SKM-1 treated with dmso at 0.1 percent for 144 hours (cell line): ENCODE measurements around the gene USP22.
A peak's percentile ranks its signal among the peaks of the same experiment; 100 is the strongest.

Experiments
- DNase-seq: peaks from one replicate; lab custom pipeline; 2025; ENCODE audit not compliant: unreplicated experiment; lab: John Stamatoyannopoulos, UW

The USP22 gene

DNA sequence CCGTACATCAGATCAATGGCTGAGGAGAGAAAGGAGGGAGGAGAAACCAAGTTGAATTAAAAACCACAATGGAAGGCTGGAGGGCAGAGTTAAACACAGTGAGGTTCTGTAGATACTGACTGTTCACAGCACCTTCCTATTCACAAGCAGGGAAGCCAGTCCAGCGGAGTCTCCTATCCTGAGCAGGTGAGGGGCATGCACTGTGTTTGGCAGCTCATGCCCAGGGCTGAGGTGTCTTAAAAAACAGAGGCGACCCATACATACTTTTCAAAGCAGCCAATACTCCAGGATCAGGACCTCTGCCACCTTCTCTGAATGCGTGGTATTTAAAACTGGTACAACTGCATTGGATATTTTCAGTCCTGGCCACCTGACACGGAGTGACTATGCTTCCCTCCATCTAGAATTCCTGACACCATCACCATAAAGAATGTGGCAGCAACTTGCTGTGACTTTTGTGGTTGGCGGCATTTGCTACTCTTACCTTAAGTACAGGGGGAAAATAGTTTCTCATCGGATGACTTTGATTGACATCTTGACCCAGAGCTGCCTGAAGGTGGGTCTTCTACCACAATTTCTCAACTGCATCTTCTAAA lies 21.5 kb downstream of the USP22 start:
- no peak for DNase-seq

DNA sequence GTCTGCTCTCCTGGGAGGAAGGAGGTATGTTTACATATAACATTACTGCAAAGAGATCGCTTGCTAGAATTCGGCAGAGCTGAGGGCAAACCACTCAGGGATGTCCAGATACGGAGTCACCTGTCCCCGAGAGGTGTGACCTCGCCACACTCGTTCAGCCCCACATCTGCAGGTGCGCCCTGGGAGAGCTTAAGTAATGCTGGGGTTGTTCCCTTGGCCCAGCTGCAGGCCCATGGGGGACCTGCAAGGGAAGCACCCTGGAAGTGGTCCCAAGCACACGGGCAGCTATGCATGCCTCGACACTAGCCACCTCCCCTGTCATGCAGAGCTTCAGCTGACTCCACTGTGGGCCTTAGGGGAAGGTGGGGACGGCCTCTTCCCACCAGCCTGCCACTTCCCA lies 22.2 kb downstream of the USP22 start:
- no peak for DNase-seq

DNA sequence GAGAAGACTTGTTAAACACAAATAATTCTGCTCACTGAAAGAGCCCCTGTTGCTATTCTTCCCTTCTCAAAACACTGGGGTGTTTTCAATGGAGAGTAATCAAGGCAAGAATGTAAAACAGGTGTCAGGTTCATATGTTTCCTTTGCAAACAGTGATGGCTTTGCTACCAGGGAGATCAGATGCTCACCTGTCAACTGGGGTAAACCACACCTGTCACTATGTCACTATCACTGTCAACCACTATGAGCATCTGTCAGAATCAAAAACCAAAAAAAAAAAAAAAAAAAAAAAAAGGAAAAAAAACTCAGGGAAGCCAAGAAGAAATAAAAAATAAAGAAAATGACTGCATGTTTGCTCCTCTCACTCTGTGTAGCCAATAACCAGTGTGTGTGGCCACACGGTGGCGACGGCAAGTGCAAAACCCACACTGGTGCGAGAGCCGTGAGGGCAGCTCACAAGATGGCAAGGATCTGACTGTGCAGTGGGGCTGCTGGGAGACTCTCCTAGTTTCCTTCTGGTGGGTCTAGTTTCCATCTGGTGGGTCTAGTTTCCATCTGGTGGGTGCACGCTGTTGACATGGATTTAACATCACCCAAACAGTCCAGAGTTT lies 22.7 kb downstream of the USP22 start:
- DNase-seq = peak; percentile 4

DNA sequence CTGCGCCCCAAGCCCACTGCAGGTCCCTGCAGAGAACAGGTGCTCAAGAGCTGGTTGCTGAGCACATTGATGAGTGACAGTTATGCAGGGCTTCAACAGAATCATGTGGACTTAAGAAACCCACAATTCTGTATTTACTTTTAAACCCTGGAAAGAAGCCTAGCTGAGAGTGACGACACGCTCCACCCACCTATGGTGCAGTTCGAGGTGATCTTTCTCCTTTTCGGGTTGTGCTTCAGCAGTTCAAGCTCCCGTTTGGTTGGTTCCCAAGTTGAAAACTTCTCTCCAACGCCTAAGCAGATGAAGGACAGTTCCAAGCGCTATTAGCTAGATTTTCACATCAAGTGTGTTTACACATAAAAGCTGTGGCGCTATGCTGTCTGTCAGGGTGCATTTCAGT lies 23.9 kb downstream of the USP22 start:
- DNase-seq = no peak

DNA sequence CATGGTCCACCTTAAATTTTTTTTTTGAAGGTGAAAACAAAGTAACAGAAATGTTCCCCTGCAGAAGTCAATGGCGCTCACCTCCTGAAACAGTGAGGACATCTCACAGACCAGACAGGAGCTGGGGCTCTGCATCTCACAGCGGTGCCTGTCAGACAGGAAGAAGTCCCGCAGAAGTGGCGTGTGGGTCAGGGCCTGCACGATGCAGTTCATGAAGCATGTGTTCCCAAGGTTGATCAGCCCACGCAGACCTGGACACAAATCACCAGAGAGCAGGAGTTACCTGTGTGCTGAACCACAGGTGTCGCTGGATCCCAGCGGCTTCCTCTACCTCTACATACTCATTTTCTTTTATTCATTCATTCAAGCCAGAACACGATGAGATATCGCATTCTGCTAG lies 24.9 kb downstream of the USP22 start:
- DNase-seq = no peak

DNA sequence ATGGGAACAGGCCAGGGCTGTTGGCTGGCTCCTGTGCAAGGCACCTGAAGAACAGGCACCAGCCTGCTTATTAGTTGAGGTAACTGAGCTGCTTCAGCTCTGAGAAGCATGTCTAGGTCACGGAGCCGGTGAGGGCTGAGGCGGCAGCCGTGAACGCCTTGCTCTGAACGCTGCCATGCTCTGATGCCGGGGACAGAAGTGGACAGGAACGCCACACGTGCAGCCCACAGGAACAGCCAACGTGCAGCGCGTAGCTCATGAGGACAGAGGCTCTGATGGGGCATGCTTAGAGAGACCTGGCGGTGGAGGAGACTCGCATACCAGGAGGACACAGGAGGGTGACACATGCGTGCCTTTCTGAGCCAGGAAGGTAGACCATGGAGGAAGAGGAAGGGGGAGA lies 25.6 kb downstream of the USP22 start:
- DNase-seq = no peak

DNA sequence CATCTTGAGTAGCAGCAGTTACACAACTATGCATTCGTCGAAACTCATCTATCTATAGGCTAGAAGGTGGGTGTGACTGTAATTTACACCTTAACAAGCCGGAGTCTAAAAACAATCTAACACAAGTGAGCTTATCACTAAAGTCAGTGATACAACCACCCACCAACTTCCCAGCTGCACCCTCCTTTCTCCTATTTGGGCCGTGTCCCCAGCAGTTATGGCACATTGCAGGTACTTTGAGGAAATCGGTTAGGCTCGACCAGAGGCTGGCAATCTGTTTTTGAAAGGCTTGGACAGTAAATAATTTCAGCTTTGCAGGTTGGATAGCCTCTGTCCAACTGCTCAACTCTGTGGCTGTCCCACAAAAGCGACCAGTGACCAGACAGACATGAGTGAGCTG lies 26.0 kb downstream of the USP22 start:
- DNase-seq = no peak

DNA sequence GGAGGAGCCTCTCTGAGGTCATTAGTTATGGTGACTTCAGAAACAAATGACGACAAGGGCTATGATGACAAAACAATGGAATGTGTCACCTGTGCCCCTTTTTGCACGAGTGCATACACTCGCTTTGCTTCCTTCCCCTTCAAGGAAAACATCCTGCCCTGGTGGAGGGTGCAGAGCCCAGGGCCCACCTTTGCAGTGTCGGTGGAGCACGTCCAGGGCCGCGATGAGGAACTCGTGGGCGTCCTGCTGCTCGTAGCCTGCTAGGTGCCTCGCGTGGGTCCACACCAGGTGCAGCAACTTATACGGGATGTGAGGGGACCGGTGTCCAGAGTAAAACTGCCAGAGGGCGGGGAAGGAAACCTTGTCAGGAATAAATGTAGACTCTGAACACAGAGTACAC lies 27.2 kb downstream of the USP22 start:
- DNase-seq = no peak

DNA sequence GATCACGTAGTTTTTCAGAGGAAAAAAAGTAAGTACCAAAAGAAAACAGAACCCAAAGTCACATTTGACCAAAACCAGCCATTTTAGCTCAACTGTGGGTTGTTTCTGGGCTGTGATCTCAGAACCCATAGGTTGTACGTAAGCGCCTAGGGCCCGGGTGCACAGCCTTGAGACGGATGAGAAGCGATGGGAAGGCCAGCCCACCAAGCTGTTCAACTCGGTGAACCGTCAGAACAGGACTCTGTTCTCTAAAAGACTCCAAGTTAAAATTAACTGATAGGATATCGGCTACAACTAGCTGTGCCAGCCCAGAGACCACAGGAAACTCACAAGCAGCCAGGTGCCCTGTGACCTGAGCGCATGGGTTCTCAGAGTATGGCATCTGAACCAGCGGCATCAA lies 28.3 kb downstream of the USP22 start:
- no peak for DNase-seq

DNA sequence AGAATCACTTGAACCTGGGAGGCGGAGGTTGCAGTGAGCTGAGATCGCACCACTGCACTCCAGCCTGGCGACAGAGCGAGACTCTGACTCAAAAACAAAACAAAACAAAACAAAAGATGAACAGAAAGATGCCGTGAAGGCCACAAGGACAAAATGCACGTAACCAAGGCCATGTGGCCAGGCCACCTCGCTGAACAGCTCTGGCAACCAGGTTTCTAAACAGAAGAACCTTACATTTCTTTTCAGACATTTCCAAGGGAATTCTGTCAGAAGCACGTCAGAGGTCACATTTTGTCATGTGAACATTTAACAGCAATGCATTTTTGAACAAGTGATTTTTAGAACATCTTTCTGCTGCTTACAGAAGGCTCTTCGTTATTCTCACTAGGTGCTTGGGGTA lies 28.8 kb downstream of the USP22 start:
- no peak for DNase-seq

DNA sequence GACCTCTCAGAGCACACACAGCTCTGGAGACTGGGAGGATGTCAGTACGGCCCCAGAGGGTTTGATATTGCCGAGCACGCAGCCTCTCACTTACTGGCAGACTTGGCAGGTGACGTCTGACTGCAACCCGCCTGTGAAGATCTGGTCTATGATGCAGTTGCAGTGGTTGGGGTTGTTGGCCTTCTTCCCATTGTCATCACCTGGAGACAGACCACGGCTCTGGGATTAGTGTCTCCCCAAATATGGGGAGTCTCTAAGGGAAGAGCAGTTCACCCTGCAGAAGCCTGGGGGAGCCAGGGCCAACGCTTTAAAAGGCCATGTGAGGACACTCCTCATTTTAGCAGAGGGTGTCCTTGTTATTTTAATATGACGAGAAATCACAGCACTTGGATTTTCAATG lies 30.1 kb downstream of the USP22 start:
- DNase-seq = no peak

DNA sequence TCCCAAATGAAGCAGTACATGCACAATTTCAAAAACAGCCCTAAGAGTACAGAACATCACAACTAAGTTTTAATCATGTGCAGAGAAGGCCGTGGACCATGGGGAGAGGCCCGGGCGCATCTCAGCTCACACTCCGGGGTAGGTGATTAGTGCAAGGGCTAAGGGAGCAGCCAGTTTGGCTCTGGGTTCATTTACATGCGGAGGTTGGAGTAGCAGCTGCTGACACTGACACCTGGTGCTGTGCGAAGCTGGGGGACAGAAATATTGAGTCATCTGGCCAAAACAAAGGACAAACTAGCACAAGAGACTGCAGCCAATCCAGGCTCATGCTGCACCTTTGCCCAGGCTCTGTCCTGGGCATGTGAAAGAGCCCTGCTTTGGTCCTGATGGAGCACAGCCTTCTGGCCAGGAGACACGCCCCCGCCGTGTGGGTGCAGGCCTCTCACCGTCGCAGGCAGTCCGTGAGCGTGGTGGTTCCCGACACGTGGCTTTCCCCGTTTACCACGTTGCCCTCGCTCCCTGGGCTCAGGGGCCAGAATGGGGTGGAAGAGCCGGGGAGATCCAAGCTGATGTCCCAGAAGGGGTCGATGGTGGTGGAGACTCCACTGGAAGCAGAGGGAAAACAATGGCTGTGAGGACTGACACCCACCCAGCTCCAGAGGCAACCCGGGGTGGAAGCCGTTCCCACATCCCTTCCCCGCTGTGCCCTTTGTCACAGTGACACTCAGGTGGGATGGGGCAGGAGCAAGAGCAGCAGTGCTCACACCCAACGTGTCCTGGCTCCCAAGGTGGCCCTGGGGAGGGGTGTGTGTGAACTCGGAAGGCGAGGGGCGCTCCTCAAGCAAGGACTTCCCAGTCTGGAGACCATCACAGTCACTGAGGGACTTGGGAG lies 31.9 kb downstream of the USP22 start:
- DNase-seq = no peak

DNA sequence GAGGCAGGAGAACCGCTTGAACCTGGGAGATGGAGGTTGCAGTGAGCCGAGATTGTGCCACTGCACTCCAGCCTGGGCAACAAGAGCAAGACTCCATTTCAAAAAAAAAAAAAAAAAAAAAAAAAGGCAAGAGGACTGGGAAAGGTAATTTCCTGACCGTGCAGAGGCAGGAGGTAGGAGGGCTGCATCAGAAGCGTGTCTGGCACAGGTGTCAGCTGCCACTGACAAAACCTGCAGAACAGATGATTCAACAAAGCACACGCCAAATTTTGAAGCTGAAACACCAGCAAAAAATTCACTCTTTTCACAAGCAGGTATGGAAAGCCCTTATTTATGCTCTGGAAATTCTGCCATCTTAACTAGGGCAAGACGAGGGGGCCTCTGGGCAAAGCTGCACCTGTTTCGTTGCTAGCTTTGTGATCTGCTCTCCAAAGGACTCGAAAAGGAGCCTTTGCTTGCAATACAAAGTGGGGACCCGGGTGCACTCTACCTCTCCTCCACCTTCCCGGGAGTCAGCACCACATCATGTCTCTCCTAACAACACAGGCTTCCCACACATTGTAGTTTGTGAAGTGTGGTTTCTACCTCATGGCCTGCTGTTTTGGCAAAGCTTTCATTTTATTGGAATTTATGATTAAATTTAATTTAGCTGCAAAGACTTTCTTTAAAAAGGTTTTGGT lies 33.7 kb downstream of the USP22 start:
- DNase-seq = no peak

DNA sequence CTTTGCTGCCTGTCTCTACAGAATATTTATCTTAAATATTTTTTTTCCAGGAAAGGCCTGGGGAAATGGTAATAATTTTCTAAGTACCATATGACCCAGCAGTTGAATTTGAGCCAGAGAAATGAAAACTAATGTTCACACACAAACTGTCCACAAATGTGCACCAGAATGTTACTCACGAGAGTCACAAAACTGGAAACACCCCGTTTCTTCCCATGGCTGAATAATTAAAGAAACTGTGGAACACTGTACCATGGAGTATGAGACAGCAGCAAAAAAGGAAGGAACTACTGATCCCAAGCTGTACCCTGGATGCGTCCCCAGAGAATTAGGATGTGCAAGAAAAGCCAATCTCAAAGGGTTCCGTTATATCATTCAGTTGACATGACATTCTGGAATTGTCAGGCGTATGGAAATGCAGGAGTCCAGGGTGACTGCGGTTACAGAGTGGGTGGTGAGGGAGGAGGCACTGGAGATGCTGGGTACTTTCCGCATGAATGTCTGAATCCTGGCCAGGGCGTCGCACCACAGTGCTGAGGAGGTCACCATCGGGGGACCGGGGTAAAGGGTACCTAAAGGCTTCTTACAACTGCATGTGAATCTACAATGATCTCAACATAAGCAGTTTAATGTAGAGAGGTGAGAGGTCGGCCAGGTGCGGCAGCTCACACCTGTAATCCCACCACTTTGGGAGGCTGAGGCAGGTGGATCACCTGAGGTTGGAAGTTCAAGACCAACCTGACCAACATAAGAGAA lies 34.5 kb downstream of the USP22 start:
- no peak for DNase-seq

DNA sequence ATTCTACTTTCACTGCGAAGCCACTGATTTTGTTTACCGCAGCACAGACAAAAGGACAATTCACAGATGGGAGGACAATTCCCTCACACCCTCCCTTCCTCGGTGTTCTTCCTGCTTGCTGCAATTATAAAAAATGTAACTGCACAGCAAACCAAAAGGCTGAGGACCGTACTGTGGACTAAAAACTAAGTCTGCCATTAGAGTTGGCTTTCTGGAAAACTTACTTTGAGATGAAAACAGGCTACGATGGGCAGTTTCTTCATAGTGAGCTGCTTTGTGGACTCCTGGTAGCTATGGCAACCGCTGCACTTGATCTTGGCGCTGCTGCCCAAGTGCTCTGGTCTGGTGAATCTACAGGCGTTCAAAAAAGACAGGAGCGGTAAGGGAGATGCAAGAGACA lies 35.2 kb downstream of the USP22 start:
- no peak for DNase-seq

DNA sequence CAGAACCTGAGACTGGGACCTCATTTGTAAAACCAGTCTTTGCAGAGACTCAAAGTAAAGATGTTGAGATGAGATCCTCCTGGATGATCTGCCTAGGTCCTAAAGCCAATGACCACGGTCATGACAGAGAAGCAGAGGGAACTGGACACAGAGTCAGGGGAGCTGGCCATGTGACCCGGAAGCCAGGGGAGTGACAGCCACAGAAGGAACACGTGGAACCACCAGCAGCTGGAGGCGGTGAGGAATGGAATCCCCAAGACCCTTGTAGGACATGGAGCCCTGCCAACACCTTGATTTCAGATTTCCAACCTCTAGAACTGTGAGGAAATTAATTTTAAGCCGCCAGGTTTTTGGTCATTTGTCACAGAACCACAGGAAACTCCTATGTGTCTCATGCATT lies 37.0 kb downstream of the USP22 start:
- no peak for DNase-seq

DNA sequence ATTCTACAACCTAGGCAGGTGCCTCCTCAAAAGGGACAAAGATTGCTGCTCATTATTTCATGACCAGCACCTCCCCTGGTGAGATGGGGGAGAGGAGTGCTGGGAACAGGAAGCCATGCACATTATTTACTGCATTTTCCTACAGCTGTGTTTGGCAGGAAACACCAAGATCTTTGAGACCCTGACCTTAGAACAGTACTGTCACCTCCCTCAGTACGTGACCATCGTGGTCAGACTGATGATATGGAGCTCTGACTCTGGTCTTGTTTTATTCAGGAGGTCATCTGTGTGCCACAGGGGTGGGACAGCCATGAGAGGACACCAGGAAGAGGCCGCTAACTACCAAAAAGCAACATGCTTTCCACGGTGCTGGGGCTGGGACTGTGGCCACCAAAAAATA lies 37.4 kb downstream of the USP22 start:
- no peak for DNase-seq

DNA sequence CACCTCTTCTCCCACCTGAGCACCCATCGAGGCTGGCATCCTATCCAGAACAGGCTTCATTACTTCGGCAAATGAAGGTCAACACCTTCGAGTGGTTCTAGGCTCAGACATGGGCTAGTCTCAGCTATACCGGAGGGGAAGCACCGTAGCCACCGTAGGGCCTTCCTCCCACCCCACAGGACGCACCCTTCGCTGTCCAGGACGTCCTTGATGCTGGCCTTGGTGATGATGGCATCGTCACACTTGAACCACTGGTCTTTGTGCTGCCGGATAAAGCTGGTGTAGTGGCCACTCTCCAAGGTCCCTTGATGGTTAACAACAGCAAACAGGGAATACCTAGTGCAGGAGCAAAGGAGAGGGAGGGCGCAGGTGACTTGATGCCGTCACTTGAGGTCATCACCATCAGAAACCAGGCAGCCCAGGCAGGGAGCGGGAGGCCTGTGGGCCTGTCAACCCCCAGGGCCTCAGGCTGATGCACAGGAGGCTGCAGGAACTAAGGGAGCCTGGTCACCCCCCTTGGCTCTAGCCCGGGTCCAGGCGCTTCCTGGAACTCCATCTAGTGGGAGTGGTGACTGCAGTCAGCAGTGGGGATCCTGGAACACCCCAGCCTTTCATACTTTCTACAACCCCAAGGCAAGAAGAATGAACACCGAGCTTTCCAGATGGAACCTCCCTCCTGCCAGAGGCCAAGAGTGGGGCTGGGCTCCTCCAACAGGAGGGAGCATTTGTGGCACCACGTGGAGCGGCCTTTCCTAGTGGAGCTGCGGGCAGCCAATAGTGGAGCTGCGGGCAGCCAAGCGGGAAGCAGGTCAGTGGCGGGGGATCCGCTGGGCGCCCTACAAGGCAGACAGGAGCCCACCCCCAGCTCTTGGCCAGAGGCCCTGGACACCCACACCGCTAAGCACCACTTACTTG lies 38.5 kb downstream of the USP22 start:
- no peak for DNase-seq

DNA sequence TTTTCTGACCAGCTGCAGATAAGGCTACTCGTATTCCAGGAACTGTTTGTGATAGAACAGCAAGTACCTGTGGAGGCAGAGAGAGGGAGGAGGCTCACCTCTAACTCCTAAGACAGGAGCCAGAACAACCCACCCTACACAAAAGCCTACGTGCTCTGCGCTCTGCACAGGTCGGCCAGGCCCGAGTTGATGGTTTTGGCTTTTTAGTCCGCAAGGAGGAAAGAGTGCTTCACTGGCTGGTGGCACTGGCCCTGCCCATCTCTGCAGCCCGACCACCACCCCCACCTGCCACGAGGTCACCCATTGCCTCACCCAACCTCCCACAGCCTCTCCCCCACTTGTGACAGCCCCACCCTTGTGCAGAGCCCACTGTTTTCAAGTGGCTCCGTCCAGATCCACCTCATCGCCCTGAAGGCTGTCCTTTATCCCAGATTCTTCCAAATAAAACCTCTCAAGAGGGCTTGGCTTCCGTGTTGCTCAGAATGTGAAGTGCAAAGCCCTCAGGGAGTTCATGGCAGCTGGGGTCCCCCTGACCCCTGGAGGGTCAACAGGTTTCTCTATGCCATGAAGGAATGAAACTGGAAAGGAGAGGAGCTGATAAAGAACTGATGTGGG lies 39.7 kb downstream of the USP22 start:
- no peak for DNase-seq
